Stimulated activated naive B cell treated with anti-CD40 and anti-IgM and Interleukin-4, amounts not matched to agents 10 μg/mL and 1 μg/mL and 100 μg/mL, for 72 hours (primary cell): ENCODE measurements around the gene CAMKK1.

Experiments used
- ATAC-seq, 2 donors: fragments of 150-1000 bp; cut with Tn5 transposase; replicated peaks; 2 replicates each; pipeline ENCODE4 v1.10.0; 2021; ENCODE audit warnings: moderate library complexity in 1 of 2
- DNase-seq: peaks from one replicate; pipeline ENCODE4 v3.0.0; 2021
- H3K27ac Mint-ChIP-seq: one replicate; pipeline ENCODE4 v1.8.0; 2022; ENCODE audit warnings: mild to moderate bottlenecking, mixed read lengths
- H3K27me3 Mint-ChIP-seq, 2 donors: one replicate each; pipeline ENCODE4 v1.8.0; 2022; ENCODE audit warnings: mixed read lengths in 2 of 2
- H3K36me3 Mint-ChIP-seq, 2 donors: one replicate each; pipeline ENCODE4 v1.8.0; 2022; ENCODE audit warnings: mixed read lengths in 2 of 2, mild to moderate bottlenecking in 1 of 2
- H3K4me1 Mint-ChIP-seq, 2 donors: one replicate each; pipeline ENCODE4 v1.8.0; 2022; ENCODE audit warnings: mixed read lengths in 2 of 2, mild to moderate bottlenecking in 1 of 2
- H3K4me3 Mint-ChIP-seq, 2 donors: one replicate each; pipeline ENCODE4 v1.8.0; 2022; ENCODE audit warnings: mild to moderate bottlenecking in 2 of 2, mixed read lengths in 2 of 2, moderate library complexity in 1 of 2
- H3K9me3 Mint-ChIP-seq, 2 donors: one replicate each; pipeline ENCODE4 v1.8.0; 2022; ENCODE audit warnings: mixed read lengths in 2 of 2, mild to moderate bottlenecking in 1 of 2

The CAMKK1 gene

DNA sequence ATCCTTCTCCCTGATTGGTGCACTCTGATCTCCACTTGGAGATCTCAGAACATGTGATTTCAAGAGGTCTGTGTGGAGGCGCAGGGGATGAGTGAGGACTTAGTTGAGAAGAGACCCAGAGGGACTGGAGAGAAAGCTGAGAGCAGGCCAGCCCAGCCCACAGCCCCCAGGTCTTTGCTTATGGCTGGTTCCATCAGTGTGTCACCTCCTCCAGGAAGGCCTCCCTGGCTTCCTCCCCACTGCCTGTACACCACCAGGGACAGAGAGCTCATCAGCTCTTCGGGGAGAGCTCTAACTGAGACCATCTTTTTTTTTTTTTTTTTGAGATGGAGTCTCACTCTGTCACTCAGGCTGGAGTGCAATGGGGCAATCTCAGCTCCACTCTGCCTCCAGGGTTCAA lies 20.0 kb upstream of the CAMKK1 start:
- DNase-seq: no peak
- Mint-ChIP-seq H3K9me3 (peaks cover 0 to 4% of the 10 kb centered on the region in 2 donors), H3K4me1 (peaks cover 69 to 97% of the 10 kb centered on the region in 2 donors), H3K4me3 (peak overlapping the region in 1 of 2 donors; percentile 33), H3K27me3 (no peaks in the 10 kb centered on the region), H3K36me3 (peaks cover 24 to 49% of the 10 kb centered on the region in 2 donors), H3K27ac (peak overlapping the region; percentile 86)
- ATAC-seq: no peak

DNA sequence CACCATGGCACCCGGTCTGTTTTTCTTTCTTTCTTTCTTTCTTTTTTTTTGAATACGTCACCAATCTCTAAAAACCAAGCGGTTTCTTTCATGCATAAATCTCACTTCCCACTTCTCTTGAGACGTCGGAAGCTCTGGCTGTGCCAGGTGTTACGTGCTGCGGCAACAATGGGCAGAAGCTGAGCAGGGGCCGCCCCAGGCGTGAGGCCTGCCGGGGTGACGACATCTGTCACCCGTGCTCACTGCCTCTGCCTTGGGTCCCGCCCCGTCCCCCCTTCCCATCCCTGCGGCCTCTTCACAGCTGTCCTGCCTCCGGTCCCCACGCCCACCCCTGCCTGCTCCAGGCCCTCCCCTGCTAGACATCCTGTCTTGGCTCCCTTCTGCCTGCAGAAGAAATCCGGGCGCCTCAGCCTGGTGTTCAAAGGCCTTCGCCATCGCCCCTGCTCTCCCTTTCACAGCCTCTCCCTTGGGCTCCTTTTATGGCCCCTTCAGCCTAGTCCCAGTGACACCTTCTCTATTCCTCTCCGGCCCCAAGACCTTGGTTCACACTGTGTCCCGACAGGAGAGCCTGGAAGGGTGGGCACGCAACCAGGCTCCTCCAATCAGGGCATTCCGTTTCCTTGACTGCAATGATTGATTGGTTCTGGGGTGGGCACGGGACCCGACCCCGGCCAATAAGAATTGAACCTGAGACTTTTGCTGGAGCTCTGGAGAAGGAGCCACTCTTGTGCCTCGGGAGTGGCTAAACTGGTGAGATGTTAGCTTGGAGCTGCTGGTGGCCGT lies 18.6 kb upstream of the CAMKK1 start:
- Mint-ChIP-seq H3K4me3 (peak overlapping the region; percentile 68 to 75), H3K27ac (peak overlapping the region; percentile 93), H3K9me3 (peaks cover 0 to 4% of the 10 kb centered on the region in 2 donors), H3K4me1 (peaks cover 68 to 89% of the 10 kb centered on the region in 2 donors), H3K27me3 (no peaks in the 10 kb centered on the region), H3K36me3 (peaks cover 26 to 58% of the 10 kb centered on the region in 2 donors)
- DNase-seq: peak; percentile 89
- ATAC-seq: peak; percentile 79 to 82

DNA sequence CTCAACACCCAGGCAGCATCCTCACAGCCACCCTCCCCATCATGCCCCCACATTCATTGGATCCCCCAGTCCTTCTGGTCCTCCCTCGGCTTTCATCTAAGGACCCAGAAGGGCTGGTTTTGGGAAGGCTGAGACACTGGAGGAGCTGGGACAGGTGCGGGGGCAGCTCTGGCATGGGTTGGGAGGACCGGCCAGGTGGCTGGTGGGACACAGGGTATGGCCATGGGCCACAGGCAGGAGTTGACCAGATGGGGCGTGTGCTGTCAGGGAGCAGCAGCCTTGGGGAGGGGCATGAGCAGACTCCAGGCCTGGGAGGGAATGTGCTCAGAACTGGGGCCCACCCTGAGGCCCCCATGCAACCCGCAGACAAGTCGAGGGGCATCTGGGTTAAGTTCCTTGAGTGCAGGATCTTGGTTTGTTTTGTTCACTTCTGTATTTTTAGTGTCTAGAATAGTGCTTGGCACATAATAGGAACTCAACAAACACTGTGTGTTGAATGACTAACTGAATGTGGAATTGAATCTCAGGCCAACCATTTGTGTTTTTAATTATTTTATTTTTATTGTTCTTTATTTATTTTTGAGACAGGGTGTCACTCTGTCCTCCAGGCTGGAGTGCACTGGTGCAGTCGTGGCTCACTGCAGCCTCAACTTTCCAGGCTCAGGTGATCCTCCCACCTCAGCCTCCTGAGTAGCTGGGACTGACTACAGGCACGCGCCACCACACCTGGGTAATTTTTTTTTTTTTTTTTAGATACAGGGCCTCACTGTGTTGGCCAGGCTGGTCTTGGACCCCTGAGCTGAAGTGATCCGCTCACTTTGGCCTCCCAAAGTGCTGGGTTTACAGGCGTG lies 17.8 kb upstream of the CAMKK1 start:
- peaks cover 61 to 89% of the 10 kb centered on the region in 2 donors for H3K4me1 Mint-ChIP-seq
- no peaks in the 10 kb centered on the region for H3K27me3 Mint-ChIP-seq
- ATAC-seq (peak in 1 of 2 donors; percentile 1), DNase-seq (no peak)
- H3K4me3 Mint-ChIP-seq: peak overlapping the region; percentile 68 to 75
- H3K9me3 Mint-ChIP-seq: peaks cover 0 to 4% of the 10 kb centered on the region in 2 donors
- peaks cover 26 to 54% of the 10 kb centered on the region in 2 donors for H3K36me3 Mint-ChIP-seq
- H3K27ac Mint-ChIP-seq: peak overlapping the region; percentile 93

DNA sequence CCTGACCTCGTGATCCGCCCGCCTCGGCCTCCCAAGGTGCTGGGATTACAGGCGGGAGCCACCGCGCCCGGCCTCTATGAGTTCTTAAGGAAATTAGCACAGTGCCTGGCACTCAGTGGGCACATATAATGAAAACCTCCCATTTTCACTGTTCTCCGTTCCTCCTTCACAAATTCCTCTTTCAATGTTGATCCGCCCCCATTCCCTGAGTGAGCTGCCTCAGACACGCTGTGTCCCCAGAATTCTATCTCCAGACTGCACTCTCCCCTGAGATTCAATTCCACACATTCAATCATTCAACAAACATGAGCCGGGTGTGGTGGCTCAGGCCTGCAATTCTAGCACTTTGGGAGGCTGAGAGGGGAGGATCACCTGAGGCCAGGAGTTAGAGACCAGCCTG lies 16.4 kb upstream of the CAMKK1 start:
- peaks cover 59 to 89% of the 10 kb centered on the region in 2 donors for H3K4me1 Mint-ChIP-seq
- H3K36me3 Mint-ChIP-seq: peaks cover 26 to 45% of the 10 kb centered on the region in 2 donors
- H3K27me3 Mint-ChIP-seq: no peaks in the 10 kb centered on the region
- ATAC-seq (no peak), DNase-seq (no peak)
- H3K27ac Mint-ChIP-seq: peak overlapping the region; percentile 85
- H3K9me3 Mint-ChIP-seq: peaks cover 0 to 4% of the 10 kb centered on the region in 2 donors
- peak overlapping the region; percentile 8 to 37 for H3K4me3 Mint-ChIP-seq

DNA sequence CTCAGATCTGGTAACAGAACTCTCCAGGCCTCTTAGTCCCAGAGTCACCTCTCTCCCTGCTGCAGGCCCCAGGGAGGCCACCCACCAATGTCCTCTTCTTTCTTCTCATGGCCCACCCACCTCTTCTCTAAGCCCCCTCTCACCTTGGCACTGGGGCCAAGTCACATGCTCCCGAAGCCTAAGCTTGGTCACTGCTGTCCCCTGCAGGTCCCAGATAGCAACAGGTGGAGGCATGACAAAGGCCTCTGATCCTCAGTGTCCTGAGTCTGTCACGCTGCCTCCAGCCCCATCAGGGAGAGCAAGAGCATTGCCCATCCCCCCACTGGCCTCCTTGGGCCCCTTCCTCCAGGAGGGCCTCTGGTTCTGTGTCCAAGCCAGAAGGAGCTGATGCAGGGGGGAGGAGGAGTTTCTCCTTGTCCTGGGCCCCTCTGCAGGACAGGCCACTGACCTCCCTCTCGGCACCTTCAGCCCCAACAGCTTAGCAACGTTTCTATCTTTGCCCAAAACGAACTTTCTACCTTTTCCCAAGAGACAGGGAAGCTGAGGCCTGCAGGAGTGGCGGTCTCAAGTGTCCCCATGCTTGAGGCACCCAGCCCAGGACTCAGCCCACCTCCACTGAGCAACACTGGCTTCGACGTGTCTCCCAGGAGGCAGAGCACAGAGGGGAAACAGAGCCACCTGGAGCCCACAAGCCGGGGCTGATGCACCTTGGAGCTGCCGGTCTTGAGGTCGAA lies 14.8 kb upstream of the CAMKK1 start:
- Mint-ChIP-seq H3K4me1 (peaks cover 52 to 85% of the 10 kb centered on the region in 2 donors), H3K4me3 (no peak overlapping the region), H3K36me3 (peaks cover 23 to 41% of the 10 kb centered on the region in 2 donors), H3K27me3 (no peaks in the 10 kb centered on the region), H3K9me3 (peaks cover 0 to 2% of the 10 kb centered on the region in 2 donors), H3K27ac (peak overlapping the region; percentile 68)
- DNase-seq: no peak
- no peak for ATAC-seq

DNA sequence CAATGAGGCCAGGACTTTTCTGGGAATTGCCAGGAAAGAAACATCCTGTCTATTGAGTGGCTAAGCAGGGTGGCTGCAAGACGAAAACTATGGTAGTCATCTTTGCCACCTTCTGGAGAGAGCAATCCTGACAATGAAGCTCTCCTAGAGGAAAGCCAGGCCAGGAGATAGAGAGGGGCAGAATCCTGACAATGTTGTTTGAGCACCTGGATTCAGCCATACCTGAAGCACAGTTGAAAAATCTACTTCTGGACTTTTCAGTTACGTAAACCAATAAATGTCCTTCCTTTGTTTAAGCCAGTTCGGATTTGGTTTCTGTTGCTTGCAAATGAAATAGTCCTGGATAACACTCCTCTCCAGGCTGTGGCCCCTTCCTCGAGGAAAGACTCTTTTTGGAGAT lies 14.0 kb upstream of the CAMKK1 start:
- H3K9me3 Mint-ChIP-seq: no peaks in the 10 kb centered on the region
- ATAC-seq (no peak), DNase-seq (no peak)
- H3K27me3 Mint-ChIP-seq: no peaks in the 10 kb centered on the region
- H3K27ac Mint-ChIP-seq: no peak overlapping the region
- H3K4me1 Mint-ChIP-seq: peaks cover 45 to 78% of the 10 kb centered on the region in 2 donors
- H3K4me3 Mint-ChIP-seq: no peak overlapping the region
- peaks cover 17 to 37% of the 10 kb centered on the region in 2 donors for H3K36me3 Mint-ChIP-seq

DNA sequence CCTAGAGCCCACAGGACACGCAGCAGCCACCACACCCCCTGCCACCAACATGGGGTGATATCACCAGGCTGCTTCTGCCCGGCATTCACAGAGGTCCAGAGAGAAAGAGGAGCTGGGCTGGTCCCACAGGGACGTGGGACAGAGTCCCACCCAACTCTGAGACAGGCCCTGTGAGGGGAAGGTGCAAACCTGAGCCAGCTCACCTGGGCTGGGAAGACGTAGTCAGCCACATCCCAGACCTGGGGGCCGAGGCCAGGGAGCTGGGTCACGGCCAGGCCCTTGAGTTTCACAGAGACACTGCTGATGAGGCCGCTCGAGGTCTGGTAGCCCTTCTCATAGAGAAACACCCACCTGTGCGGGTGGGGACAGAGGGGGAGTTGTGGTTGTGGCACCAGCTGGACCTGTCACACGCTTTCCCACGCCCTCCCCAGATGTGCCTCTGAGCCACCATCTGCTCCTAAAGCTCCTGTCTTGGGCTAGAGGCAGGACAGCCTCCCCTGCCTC lies 12.2 kb upstream of the CAMKK1 start:
- peak; percentile 51 for DNase-seq
- Mint-ChIP-seq H3K27ac (peak overlapping the region; percentile 90), H3K27me3 (no peaks in the 10 kb centered on the region), H3K4me1 (peaks cover 32 to 60% of the 10 kb centered on the region in 2 donors), H3K36me3 (peaks cover 15 to 32% of the 10 kb centered on the region in 2 donors), H3K4me3 (peak overlapping the region; percentile 21 to 72), H3K9me3 (no peaks in the 10 kb centered on the region)
- peak; percentile 67 to 68 for ATAC-seq

DNA sequence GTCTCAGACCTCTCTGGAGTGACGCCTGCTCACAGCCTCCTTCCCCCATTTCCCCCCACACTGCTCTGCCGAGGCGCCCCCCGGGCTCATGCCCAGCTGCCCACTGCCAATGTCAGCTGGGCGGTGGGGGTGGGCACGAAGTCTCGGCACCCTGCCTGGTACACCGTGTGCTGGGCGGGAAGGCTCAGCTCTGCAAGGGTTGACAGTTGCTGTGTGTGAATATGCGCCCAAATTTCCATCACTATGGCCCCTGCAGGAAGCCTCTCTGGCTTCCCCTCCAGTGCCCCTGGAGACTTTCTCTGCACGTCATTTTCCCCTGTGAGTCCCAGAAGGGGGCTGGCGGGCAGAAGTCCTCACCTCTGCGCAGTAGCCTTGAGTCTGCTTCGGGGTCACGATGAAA lies 11.6 kb upstream of the CAMKK1 start:
- Mint-ChIP-seq H3K27ac (peak overlapping the region; percentile 88), H3K36me3 (peaks cover 15 to 29% of the 10 kb centered on the region in 2 donors), H3K27me3 (no peaks in the 10 kb centered on the region), H3K4me3 (peak overlapping the region; percentile 72 to 73), H3K9me3 (no peaks in the 10 kb centered on the region), H3K4me1 (peaks cover 29 to 54% of the 10 kb centered on the region in 2 donors)
- peak; percentile 77 to 87 for ATAC-seq
- DNase-seq: peak; percentile 74

DNA sequence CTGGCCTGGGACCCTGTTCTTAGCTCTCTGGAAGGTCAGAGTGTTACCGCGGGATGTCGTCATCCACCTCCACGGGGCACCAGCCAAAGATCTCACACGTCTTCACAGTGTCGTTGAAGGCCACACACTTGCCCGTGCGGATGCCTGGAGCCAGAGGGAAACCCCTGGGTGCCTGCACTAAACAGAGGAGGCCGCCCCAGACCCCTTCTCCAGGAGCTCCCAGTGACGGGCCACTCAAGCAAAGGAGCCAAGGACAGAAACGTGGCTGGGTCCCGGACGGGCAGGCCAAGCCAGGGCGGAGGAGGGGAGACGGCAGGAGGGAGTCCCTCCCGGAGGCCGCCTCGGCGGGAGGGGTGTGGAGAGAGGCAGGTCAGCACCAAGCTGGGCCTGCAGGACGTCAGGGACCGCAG lies 11.0 kb upstream of the CAMKK1 start:
- Mint-ChIP-seq H3K4me1 (peaks cover 26 to 48% of the 10 kb centered on the region in 2 donors), H3K27ac (peak overlapping the region; percentile 88), H3K27me3 (no peaks in the 10 kb centered on the region), H3K4me3 (peak overlapping the region; percentile 32 to 71), H3K9me3 (no peaks in the 10 kb centered on the region), H3K36me3 (peaks cover 15 to 28% of the 10 kb centered on the region in 2 donors)
- no peak for DNase-seq
- ATAC-seq: no peak

DNA sequence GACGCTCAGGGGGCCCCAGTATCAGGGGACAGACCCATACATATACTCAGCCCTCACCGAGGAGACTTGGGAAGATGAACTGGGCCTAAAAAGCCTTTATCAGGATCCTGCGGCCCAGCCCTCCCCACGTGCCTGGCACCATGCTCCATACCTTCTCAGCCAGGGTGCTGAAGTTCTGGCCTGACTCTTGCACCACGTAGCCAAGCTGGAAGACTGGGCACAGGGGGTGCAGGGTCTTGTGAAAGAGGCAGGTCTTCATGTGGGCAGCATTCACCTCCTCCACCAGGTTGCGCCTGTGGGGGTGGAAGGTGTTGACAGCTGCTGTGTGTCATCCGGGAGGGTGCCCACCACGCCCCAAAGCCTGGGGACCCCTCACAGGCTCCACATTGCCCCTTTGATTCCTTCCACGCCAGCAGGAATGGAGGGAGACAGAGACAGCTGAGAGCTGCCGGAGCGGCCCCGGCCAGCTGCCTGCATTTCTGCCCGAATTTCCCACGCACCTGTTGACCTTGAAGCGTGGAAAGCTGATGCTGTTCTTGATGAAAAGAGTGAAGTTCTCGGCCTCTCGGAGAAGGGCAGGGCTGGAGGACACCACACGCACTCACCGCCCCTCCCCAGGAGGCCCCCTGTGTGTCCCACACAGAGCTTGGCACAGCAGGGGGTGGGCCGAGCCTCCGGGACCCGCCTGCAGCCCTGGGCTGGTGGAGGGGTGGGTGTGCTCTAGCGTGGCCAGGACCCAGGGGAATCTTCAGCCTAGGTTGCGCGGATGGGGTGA lies 10.4 kb upstream of the CAMKK1 start:
- Mint-ChIP-seq H3K36me3 (peaks cover 18 to 31% of the 10 kb centered on the region in 2 donors), H3K4me3 (peak overlapping the region in 1 of 2 donors; percentile 71)

DNA sequence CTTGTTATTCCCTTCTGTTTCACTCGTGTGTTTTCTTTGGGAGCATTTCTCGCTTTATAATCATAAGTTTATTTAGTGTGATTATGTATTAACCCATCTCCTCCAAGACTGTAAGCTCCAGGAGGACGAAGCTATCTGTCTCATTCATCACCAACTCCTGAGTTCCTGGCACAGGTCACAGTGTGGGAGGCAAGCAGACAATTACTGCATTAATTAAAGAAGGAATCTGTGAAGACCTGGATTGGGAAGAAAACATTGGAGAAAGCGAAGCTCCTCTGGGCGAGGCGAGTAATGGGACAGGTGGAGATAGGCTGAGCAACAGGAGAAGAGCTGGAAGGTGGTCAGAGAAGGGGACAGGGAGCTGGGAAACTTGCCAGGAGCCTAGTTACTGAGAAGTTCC lies 7.8 kb upstream of the CAMKK1 start:
- no peak overlapping the region for H3K27ac Mint-ChIP-seq
- no peaks in the 10 kb centered on the region for H3K9me3 Mint-ChIP-seq
- peaks cover 11 to 25% of the 10 kb centered on the region in 2 donors for H3K4me1 Mint-ChIP-seq
- H3K27me3 Mint-ChIP-seq: no peaks in the 10 kb centered on the region
- H3K4me3 Mint-ChIP-seq: no peak overlapping the region
- H3K36me3 Mint-ChIP-seq: peaks cover 24 to 29% of the 10 kb centered on the region in 2 donors
- no peak for ATAC-seq
- no peak for DNase-seq

More for the DNA sequence above, 10.4 kb upstream of the CAMKK1 start:
- DNase-seq (no peak), ATAC-seq (no peak)
- peaks cover 22 to 41% of the 10 kb centered on the region in 2 donors for H3K4me1 Mint-ChIP-seq
- no peaks in the 10 kb centered on the region for H3K27me3 Mint-ChIP-seq
- H3K27ac Mint-ChIP-seq: peak overlapping the region; percentile 14
- no peaks in the 10 kb centered on the region for H3K9me3 Mint-ChIP-seq

DNA sequence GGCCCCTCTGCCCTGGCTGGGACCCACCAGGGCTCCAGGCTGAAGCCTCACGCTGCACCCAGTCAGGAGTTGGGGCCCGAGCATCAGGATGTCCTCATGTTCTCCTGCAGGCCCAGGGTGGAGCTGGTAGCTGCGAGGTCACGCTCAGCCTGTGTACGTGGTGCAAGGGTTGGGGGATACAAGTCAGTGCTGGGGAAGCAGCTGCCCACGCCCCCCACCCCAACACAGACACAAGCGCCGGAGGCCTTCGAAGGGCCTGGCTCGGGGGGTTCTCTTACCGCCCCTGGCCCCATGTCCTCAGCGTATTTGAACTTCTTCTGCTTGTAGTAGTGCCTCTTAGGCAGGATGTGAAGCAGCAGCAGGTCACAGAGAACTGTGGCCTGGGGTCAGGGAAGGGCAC lies 4.9 kb upstream of the CAMKK1 start:
- peaks cover 13 to 17% of the 10 kb centered on the region in 2 donors for H3K4me1 Mint-ChIP-seq
- ATAC-seq (no peak), DNase-seq (no peak)
- H3K4me3 Mint-ChIP-seq: no peak overlapping the region
- H3K27ac Mint-ChIP-seq: peak overlapping the region; percentile 62
- H3K9me3 Mint-ChIP-seq: no peaks in the 10 kb centered on the region
- no peaks in the 10 kb centered on the region for H3K27me3 Mint-ChIP-seq
- H3K36me3 Mint-ChIP-seq: peaks cover 20 to 25% of the 10 kb centered on the region in 2 donors

DNA sequence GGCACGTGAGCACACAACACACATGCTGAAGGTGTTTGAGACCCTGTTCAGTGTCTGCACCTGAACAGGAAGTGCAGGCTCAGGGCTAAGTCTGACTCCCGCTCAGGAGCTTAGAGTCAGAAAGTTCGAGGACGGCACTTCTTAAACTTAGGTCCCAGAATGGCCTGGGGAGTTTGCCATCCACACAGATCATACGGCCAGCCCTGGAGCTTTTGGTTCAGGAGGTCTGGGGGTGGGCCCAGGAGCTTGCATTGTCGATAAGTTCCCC lies 4.0 kb upstream of the CAMKK1 start:
- Mint-ChIP-seq H3K27ac (no peak overlapping the region), H3K4me1 (peaks cover 15 to 20% of the 10 kb centered on the region in 2 donors), H3K27me3 (no peaks in the 10 kb centered on the region), H3K4me3 (no peak overlapping the region), H3K9me3 (no peaks in the 10 kb centered on the region), H3K36me3 (peaks cover 20 to 25% of the 10 kb centered on the region in 2 donors)
- no peak for ATAC-seq
- DNase-seq: no peak
